Right hindlimb (tissue), 1 donor: ENCODE measurements around the gene WDR26.
"Not testable (repeated sequence)": the region's sequence is repeated elsewhere in the genome, so short reads cannot be mapped to it uniquely, and the experiment has no call there.

Experiments
- DNase-seq: peaks from one replicate; pipeline ENCODE4 v3.0.0-alpha.2; 2018

WDR26 gene

DNA sequence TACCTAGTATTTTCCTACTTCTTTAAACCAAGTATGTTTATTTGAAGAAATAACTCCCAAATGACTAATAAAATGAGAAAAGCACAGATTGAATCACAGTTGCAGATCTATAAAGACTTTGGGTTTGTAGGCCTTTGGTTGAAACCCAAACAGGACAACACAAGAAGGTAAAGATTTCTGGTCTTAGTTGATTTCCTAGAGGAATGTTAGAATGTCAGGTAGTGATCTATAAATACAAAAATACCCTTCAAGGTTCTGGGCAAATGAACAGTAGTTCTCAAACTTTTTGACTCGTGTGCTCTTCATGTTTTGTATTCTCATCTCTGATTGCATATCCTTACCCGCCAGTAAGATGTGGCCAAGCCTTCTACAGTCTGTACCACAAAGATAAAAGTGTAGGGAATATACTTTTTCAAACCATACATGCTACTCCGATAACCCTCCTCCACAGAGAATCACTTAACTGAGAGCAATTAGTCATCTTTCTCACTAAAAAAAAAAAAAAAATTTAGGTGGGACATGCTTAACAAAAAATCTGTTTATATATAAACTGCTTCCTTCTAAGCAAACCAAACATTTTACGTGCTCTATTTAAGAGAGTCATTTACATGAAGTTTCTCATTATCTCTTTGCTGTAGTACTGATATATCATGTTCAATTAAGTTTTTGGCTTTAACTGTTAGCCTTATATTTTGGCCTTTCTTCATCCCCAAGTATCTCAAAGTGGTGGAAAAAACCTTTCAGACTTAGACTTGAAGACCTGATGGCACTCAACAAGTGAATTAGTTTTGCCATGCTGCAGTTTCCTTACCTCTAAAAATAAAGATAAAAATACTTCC is 42.0 kb downstream of the WDR26 start:
- no peak for DNase-seq

DNA sequence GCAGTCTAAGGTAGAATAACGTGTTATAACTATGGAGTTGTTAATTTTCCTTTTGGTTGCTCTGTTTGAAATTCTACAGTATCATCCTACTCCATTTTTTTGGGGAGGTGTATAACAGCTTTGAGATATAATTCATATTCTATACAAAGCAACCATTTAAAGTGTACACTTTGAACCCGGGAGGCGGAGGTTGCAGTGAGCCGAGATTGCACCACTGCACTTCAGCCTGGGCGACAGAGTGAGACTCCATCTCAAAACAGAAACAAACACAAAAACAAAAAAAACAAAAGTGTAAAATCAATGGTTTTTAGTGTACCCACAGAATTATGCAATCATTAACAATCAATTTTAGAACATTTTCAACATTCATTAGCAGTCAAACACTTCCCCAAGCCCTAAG is 44.1 kb downstream of the WDR26 start:
- DNase-seq, result no peak

DNA sequence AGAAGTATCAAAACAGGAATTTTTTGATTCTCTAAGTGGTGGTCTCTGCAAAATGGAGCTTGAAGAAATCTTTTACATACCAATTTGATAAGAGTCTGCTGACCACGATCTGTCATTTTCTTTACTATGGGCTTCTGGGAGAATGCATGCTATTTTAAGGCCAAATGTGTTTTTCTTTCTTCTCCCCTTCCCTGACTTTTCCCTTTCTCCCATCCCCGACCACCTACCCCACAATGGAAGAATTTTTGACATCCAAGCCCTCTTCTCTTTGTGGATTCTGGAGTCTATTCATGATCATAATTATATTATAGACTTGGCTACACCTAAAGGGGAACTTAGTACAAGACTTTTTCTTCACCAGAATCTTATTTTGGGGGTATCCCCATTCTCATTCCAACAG is 46.7 kb downstream of the WDR26 start:
- DNase-seq, result no peak

DNA sequence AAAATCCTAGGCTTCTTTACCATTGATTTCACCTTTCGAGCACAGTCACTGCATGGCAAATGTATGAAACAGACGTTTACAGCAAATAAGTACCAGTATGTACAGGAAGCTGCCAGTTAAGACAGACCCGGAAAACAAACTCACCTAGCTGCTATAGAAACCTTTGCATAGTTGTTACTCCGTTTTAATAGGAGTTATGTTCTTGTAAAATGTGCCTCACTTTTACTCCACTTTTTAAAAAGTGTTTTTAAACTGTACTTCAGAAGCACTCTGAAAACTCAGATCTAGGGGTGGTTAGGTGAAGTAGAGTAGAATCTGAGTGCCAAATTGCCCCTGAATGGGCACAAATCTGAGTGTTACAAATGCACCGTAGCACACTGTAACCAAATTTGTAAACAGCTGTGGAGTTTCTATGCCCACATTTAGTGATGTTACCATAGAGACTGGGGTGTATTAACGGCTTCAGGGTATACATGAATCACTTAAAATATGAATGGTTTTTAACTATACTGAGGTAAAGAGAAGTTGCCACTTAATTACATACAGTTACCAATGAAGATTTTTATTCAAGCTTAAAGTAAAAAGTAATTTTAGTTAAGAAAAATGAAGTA is 47.2 kb downstream of the WDR26 start:
- DNase-seq, result no peak

DNA sequence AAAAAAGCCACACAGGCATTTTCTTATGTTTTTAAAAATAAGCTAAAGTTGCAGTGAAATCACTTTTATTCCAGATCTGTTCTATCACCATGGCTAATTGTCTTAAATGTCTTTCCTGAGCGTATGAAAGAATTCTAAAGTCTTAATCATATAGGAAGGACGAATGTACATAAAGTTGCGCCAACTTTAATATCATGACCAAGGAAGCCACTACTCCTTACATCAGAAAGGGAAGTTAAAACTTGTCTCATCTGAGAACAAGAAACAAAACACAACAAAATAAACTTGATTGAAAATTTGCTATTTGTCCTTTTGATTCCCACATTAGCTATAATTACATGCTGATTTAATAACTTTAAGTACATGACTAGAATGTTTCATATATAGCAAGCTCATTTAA is 51.4 kb downstream of the WDR26 start:
- no peak for DNase-seq

DNA sequence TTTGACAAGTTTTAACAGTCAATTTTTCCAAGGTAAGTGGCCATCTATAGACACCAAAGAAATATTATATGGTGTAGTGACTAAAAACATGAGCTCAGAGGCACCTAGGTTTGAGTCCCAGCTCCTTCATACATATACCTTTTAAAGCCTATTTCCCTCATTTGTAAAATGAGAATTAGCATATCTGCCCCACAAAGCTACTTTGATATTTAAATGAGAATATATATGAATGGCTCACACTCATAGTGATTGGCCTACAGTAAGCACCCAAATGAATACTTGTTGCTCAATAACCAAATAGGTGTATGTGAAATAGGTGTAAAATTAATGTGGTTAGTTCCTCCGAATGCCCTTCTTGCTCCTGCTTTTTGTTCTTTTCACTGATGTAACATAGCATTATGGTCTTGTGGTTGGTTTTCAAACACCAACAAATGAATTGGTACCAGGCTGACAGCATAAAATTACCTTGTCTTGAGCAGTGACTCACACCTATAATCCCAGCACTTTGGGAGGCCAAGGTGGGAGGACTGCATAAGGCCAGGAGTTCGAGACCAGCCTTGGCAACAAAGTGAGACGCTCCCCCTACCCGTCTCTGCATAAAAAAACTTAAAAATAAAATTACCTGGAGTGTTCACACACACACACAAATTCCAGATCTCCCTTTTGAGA is 52.6 kb downstream of the WDR26 start:
- no peak for DNase-seq

DNA sequence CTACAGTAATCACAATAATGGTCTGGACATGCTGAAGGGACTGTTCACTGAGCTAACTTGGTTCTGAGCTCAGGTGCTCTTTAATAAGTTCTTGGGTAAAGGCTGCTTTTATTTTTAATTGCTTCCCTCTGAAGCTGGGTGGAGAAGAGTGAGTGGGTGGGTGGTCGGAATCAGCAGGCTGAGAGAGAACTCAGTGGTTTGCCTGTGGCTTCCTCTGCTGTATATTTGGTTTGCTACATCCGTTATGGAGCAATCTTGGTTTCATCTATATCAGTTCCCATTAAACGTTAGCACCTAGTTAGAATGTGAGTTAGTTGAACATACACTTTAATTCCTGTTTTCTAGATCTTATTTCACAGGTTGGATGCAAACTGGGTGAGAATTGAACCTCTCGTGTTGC is 54.6 kb downstream of the WDR26 start:
- no peak for DNase-seq

DNA sequence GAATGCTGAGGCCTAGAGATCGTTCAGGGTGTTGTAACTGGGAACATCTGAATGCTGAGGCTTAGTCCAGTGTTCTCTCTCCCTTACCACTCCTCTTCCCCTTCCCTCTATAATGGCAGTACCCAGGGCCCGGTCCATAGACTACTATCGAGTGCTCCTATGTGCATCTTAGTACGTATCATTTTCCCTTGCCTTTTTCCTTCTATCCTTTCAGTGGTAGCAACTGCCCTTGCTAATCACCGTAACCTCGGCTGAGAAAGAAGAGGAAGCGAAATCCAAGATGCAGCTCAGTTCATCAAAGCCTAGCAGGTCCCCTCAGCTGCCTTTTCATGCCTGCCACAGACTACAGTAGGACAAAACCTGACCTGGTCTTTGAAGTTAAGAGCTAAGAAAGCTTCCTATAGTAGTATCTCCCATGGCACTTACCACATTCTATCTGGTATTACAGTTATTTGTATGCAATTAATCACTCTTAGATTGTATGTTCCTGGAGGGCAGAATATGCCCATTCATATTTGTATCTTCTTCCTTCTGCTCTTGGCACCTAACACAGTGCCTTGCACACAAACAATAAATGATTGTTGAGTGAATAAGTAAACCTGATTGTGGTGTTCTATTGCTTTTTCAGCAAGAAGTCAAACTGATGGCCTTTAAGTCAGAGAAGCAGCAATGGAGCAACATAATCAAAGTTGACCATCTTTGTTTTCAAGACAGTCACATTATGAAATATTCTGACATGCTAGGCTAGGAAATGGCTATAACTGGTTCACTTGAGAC is 55.6 kb downstream of the WDR26 start:
- DNase-seq, result no peak

DNA sequence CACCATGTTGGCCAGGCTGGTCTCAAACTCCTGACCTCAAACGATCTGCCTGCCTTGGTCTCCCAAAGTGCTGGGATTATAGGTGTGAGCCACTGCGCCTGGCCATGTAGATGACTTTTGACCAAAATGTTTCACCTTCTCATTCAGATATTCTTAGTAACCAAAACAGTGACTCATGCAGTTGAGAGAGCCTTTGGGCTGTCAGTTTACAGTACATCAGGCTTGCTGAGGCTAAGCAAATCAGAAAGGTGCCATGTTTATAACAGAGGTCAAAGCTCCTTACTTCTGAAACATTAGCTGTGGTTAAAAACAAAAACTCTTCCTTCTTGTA is 57.0 kb downstream of the WDR26 start:
- no peak for DNase-seq

DNA sequence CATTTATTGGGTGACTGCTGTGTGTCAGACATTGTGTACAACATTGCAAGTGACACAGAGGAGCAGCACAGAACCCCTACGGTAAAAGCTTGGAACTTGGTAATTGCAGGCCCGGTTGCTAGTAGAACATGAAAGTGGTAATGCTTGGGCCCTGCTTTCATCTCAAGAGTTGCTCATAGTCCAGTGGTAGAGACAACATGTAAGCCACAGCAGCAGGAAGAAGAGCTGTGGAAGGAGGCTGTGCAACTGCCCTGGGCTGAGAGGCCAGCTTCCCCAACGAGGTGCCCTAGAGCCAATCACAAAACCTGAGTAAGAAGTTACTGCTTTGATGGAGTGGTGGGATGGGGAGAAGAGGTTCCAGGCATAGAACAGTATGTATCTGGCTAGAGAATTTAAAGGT is 59.5 kb downstream of the WDR26 start:
- DNase-seq, result no peak

DNA sequence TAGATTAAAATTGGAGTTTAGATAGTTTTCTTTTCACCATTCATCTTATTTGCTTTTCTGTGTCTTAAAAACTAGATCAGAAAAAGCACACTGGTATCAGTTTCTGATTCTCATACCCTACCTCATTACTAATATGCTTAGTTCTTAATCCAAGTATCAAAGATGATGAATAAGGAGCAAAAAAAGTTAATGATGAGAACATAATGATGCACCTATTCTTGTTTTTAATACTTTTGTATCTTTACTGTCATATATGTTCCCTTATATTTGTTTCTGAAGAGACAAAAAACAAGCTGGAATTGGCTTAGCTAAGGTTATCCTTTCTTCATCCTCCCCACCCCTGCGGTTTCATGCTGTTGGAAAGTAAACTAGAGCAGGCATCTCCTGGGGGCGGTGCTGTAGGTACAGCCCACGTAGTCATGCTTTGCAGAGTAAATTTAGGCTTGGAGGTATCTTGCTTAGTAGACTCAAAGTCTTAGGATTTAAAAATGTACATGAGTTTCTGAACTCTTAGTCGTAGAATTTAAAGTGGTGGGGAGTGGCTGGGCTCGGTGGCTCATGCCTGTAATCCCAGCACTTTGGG is 61.5 kb downstream of the WDR26 start:
- no peak for DNase-seq

DNA sequence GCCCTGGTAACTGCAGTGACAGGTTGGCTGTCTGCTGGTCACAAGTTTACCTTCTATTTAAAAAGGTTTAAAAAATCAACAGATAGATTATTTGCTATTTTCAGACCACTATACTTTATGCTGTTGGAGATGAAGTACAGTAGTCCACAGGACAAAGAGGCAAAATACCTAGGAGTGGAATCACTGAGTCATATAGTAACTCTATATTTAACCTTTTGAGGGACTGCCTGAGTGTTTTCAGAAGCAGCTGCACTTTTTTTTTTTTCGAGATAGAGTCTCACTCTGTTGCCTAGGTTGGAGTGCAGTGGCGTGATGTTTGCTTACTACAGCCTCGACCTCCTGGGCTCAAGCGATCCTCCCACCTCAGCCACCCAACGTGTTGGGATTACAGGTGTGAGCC is 66.2 kb downstream of the WDR26 start:
- DNase-seq, result no peak

DNA sequence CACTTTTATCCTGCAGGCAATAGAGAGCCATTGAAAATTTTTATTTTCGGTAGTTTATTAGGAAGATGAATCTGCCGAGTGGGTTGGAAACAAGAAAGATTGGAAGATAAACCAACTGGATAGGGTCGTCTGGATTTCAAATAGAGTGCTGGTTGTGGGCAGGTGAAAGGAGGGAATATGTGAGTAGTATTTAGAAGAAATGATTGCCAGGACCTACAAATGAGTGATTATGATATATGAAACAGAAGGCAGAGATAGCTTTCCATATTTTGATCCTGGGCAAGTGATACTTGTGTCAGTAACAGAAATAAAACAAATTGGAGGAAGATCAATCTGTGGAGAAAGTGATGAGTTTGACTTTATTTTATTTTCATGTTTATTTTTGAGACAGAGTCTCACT is 75.4 kb downstream of the WDR26 start:
- DNase-seq, result no peak

DNA sequence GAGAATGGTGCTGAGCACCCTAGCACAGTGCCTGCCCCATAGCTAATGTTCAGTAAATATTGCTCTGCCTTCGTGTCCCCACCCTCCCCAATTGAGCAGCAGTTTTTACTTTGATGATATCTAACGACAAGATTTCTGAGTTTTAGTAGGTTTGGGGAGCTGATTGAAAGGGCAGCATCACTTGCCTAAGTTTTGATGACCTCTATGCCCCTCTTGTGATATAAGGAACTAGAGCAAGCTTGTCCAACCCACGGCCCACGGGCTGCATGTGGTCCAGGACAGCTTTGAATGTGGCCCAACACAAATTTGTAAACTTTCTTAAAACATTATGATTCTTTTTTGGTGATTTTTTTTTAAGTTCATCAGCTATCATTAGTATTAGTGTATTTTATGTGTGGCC is 76.4 kb downstream of the WDR26 start:
- DNase-seq, result no peak

DNA sequence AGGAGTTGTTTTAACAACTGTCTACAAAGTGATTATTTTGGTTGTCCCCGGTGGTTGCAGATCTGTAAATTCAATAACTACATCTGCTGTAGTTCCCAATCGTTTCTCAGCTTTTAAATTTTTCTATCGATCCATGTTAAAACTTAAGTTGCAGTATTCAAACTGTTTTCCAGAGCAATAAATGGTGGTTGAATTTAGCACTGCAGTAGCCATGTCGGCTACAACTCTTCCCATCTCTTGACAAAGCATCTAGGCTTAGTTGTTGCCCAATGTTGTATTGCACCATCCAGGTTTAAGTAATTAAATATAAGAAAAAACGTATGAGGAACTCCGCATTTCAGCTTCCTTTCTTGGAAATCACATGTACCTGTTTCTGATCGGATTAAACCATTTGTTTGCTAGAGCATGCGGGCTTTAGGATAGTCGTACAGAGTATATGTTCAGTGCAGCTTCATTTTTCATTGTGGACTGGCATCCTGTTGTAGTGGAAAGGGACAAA is 76.9 kb downstream of the WDR26 start:
- no peak for DNase-seq

DNA sequence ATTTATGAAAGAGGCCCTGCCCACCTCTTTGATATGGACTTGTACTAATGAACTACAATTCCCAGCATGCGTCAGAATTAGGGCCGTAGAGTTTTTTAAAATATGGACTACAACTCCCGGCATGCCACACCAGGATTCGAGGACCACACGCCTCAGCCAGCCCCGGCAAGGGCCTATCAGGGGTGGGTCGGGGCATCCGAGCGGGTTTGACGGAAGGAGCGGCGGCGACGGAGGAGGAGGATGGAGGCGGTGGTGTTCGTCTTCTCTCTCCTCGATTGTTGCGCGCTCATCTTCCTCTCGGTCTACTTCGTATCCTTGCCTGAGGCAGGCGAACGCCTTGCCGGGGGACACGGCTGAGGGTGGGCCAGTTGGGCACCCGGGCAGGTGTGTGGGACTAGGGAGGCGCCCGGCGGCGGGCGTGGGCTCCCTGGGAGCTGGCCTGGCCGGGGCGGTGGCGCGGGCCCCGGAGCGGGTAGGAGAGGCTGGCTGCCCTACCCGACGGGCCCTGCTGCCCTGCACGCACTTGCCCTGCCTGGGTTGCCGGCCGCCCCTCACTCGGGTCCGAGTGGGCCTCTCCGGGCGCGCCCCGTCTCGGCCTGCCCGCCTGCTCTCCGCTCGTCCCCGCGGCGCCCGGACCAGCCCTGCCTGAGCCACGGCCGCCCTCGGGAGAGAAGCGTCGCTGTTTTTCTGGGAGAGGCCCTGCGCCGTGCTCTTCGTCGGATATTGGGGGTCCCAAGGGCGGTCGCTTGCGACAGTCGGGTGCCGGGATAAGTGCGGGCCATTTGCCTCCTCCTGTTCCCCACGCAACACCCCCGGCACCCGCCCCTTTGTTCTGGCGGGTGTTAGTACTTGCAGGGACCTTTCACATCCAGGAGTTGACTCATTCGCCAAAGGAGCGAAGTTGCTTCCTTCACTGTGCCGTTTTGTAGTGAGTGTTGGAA is 77.6 kb downstream of the WDR26 start, which contains the start of gene CNIH4:
CNIH4 (plus strand) TSS at position 195 of the 941 bp plus-strand sequence; CDS start at position 241, 46 bp downstream.
- peak; percentile 94 for DNase-seq

DNA sequence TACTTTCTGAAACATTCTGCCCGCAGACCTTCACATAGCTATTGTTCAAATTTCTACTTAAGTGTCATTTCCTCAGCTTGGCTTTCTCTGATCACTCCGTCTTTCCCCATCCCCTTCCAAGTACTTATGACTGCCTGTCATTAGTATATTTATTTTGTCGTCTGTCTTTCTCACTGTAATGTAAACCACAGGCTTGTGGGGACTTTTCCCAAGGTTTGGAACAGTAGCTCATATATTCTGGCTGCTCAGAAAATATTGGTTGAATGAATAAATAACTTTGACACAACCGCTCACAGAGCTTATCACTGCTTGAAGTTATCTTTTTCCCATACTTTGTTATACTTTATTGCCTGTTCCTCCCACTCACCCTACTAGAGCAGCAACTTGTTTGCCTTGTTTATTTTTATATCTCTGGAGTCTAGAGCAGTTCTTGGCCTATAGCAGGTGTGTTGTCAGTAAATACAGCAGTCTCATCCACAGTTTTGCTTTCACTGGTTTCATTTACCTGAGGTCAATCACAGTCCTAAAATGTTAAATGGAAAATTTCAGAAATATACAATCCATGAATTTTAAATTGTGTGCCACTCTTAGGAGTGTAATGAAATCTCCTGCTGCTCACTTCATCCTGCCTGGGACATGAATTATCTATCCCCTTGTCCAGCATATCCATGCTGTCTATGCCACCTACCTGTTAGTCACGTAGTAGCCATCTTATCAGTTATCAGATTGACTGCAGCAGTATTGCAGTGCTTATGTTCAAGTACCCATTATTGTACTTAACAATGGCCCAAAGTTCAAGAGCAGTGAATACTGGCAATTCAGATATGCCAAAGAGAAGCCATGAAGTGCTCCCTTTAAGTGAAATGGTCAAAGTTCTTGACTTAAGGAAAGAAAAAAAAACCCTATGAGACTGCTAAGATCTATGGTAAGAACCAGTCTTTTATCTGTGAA is 80.3 kb downstream of the WDR26 start:
- no peak for DNase-seq

DNA sequence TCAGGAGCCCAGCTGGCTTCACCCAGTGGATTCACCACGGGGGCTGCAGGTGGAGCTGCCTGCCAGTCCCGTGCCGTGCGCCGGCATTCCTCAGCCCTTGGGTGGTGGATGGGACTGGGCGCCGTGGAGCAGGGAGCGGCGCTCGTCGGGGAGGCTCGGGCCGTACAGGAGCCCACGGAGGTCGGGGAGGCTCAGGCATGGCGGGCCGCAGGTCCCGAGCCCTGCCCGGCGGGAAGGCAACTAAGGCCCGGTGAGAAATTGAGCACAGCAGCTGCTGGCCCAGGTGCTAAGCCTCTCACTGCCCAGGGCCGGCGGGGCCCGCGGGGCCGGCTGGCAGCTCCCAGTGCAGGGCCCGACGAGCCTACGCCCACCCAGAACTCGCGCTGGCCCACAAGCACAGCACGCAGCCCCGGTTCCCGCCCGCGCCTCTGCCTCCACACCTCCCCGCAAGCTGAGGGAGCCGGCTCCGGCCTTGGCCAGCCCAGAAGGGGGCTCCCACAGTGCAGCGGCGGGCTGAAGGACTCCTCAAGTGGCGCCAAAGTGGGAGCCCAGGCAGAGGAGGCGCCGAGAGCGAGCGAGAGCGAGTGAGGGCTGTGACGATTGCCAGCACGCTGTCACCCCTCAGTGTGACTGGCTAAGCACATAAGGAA is 82.0 kb downstream of the WDR26 start:
- not testable (repeated sequence) for DNase-seq

DNA sequence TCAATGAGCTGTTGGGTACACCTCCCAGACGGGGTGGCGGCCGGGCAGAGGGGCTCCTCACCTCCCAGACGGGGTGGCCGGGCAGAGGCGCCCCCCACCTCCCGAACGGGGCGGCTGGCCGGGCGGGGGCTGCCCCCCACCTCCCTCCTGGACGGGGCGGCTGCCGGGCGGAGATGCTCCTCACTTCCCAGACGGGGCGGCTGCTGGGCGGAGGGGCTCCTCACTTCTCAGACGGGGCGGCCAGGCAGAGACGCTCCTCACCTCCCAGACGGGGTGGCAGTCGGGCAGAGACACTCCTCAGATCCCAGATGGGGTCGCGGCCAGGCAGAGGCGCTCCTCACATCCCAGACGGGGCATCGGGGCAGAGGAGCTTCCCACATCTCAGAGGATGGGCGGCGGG is 84.9 kb downstream of the WDR26 start:
- not testable (repeated sequence) for DNase-seq

DNA sequence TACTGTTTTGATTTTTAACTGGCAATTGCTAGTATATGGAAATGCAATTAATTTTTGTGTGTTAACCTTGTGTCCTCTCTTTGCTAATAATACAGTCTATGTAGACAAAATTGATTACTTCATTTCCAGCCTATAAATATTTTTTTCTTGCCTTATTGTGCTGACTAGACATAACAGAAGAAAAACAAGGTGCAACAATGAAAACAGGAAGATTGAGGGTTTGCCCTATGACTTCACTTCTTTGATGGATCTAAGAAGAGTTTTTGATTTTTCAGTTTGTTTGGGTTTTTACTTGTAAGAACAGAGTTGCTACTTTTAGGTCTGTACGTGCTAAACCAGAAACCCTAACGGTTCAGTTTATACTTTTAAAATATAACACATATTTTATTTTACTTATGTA is 86.5 kb downstream of the WDR26 start:
- DNase-seq, result no peak
